GM12891 (cell line): Measurements from ENCODE around the gene SIGLEC12.

ENCODE experiments used
- POLR2A ChIP-seq: IDR thresholded peaks from 2 replicates; pipeline ENCODE4 v1.6.1; 2011; ENCODE audit warnings: low read depth, low read length, control low read depth
- POLR2AphosphoS5 ChIP-seq: IDR thresholded peaks from 2 replicates; pipeline ENCODE4 v1.6.1; 2011; ENCODE audit warnings: low read depth, low read length, control low read depth
- POU2F2 ChIP-seq: IDR thresholded peaks from 2 replicates; pipeline ENCODE4 v1.6.1; 2011; ENCODE audit warnings: low read depth, mild to moderate bottlenecking, control low read depth, low read length, moderate library complexity
- SPI1 ChIP-seq: IDR thresholded peaks from 2 replicates; pipeline ENCODE4 v1.6.1; 2011; ENCODE audit warnings: low read depth, low read length, control low read depth
- TAF1 ChIP-seq: IDR thresholded peaks from 2 replicates; pipeline ENCODE4 v1.6.1; 2011; ENCODE audit warnings: low read depth, low read length, control low read depth

DNA sequence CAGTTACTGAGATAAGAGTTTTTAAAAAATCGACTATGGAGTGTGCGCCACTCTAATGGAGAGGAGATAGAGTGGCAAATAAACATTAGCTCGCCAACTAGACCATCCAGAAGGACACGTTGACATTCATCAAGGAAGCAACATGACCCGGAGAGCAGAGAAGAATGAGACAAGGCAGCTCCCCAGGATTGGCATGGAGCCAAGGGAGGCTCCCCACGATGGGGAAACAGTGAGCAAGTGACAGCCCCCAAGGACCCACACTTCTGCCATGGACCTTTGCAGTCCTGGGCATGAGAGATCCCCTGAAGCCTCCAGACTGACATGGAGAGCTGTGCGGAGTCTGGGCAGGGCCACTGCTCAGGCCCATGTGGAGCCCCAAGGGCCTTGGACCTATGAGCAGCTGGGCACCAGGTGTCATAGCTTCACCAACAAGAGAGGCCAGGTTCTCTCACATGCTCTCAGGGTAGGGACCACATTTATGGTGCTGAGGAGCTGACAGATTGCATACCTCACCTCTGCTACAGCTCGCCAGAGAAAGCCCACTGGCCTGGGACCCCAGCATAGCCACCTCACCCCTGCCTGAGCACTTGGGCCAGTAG, 23.2 kb upstream of the SIGLEC12 start:
- TF ChIP-seq POLR2A (no peak), POLR2AphosphoS5 (no peak), TAF1 (no peak), POU2F2 (no peak), SPI1 (no peak)
